Keratinocyte (primary cell): ENCODE measurements around the gene DCLK1. TPM values are rescaled to one million over a fixed set of nuclear protein-coding genes. Genes with fewer than 3 reads are reported as not detected.

ENCODE experiments used
- DNase-seq: peaks from one replicate; pipeline ENCODE4 v3.0.0-alpha.2; 2011; ENCODE audit warnings: low read depth, missing footprints, low spot score
- FAIRE-seq: peaks from 2 replicates; lab custom pipeline; 2011; peaks lifted over from hg19 to GRCh38; lab: Jason Lieb, UNC
- H2AFZ ChIP-seq: 2 replicates; pipeline ENCODE4 v1.6.0; 2012; ENCODE audit warnings: low read length, control low read depth, inconsistent platforms; ENCODE audit not compliant: control insufficient read depth
- H3K27ac ChIP-seq: 2 replicates; pipeline ENCODE4 v1.5.1; 2011; ENCODE audit warnings: low read length; ENCODE audit not compliant: control insufficient read depth, insufficient read depth
- H3K27me3 ChIP-seq: 3 replicates; pipeline ENCODE4 v1.6.0; 2011; ENCODE audit warnings: low read length; ENCODE audit not compliant: control insufficient read depth, insufficient read depth; ENCODE audit errors: extremely low read depth
- H3K36me3 ChIP-seq, 2 experiments: 2 replicates in 1 of 2; 3 replicates in 1 of 2; pipeline ENCODE4 v1.5.1; 2011; ENCODE audit warnings: low read length in 2 of 2, mild to moderate bottlenecking in 1 of 2; ENCODE audit not compliant: control insufficient read depth in 2 of 2, insufficient read depth in 2 of 2; ENCODE audit errors: extremely low read depth in 1 of 2
- H3K4me1 ChIP-seq: 3 replicates; pipeline ENCODE4 v1.5.1; 2011; ENCODE audit warnings: low read length; ENCODE audit not compliant: control insufficient read depth, insufficient read depth; ENCODE audit errors: extremely low read depth
- H3K4me2 ChIP-seq: 3 replicates; pipeline ENCODE4 v1.6.0; 2011; ENCODE audit warnings: low read depth, low read length; ENCODE audit not compliant: control insufficient read depth, insufficient read depth; ENCODE audit errors: extremely low read depth
- H3K4me3 ChIP-seq, 3 experiments: fragments of 200-600 bp in 1 of 3; sonication (generic) in 1 of 3; 2 replicates in 2 of 3; 3 replicates in 1 of 3; pipeline ENCODE4 v1.5.1; 2011 to 2016; ENCODE audit warnings: low read length in 3 of 3, mild to moderate bottlenecking in 3 of 3, control low read depth in 2 of 3, inconsistent platforms in 1 of 3, low read depth in 1 of 3, mixed read lengths in 1 of 3, mixed run types in 1 of 3, moderate library complexity in 1 of 3; ENCODE audit not compliant: control insufficient read depth in 2 of 3, insufficient read depth in 2 of 3; ENCODE audit errors: extremely low read depth in 1 of 3
- H3K79me2 ChIP-seq: 2 replicates; pipeline ENCODE4 v1.6.0; 2012; ENCODE audit warnings: low read length; ENCODE audit not compliant: control insufficient read depth, insufficient read depth
- H3K9ac ChIP-seq: 3 replicates; pipeline ENCODE4 v1.6.0; 2011; ENCODE audit warnings: low read length; ENCODE audit not compliant: control insufficient read depth, insufficient read depth; ENCODE audit errors: extremely low read depth
- H3K9me1 ChIP-seq: 3 replicates; pipeline ENCODE4 v1.6.0; 2011; ENCODE audit warnings: low read length; ENCODE audit not compliant: control insufficient read depth, insufficient read depth; ENCODE audit errors: extremely low read depth
- H3K9me3 ChIP-seq: 2 replicates; pipeline ENCODE4 v1.5.1; 2012; ENCODE audit warnings: low read depth, low read length; ENCODE audit not compliant: control insufficient read depth
- H4K20me1 ChIP-seq: 3 replicates; pipeline ENCODE4 v1.6.0; 2011; ENCODE audit warnings: low read length; ENCODE audit not compliant: control insufficient read depth, insufficient read depth; ENCODE audit errors: extremely low read depth
- EZH2 ChIP-seq: IDR thresholded peaks from one replicate; pipeline ENCODE4 v1.6.1; 2012; ENCODE audit warnings: inconsistent platforms, mild to moderate bottlenecking, low read length, moderate library complexity
- dilution Hi-C: fragments of 300-500 bp; cut with MboI; formaldehyde crosslinking; loops from one replicate; pipeline ENCODE4 v1.7.0; 2020; ENCODE audit warnings: low sequenced_read_pairs; ENCODE audit not compliant: extremely low pct_ligation_motif_present
- polyA plus RNA-seq, 5 experiments: library from polyadenylated mRNA; depleted of rRNA in 3 of 5; stranded (reverse) in 3 of 5; stranded (forward) in 1 of 5; unstranded in 1 of 5; fragments of >200 nt; gene quantifications; 1 replicate in 1 of 5; 2 replicates in 3 of 5; 3 replicates in 1 of 5; pipeline versions ENCODE4 v1.2.1 to v1.2.3, GENCODE V29; 2011 to 2012; ENCODE audit warnings: missing spikeins in 2 of 5, low read depth in 1 of 5, low replicate concordance in 1 of 5
- TF ChIP-seq, protein P1 (sequence below), 3 experiments: IDR thresholded peaks in 1 of 3; conservative IDR thresholded peaks in 1 of 3; optimal IDR thresholded peaks in 1 of 3; 2 replicates in 2 of 3; 3 replicates in 1 of 3; pipeline versions ENCODE3 to v1.5.1; 2011; ENCODE audit warnings: low read length in 3 of 3, mild to moderate bottlenecking in 3 of 3, moderate library complexity in 2 of 3, control low read depth in 1 of 3, inconsistent platforms in 1 of 3; ENCODE audit not compliant: insufficient read depth in 2 of 3; ENCODE audit errors: extremely low read depth in 1 of 3

The DCLK1 gene
- polyA plus RNA-seq, 1 donor (not counting 4 experiments of a cell fraction or from before 2014, with no cell fraction given): 0.04 TPM

DNA sequence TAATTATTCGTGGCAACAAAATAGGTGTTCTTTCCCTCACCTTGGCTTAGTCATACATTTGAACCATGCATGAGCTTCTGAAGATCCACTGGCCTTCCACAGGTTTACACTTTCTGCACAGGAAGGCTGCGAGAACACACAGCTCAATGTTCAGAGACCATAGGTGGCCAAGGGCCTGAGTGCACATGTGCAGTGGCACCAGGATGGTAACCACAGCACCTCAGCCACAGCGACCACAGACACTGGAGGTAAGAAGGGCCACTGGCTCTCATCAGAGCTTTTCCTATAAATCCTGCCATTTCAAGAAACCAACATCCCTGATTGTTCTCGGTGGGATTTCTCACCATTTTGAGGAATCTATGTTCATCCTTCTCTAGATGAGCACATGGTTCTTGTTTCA, 1.6 kb downstream of the DCLK1 start:
- Histone ChIP-seq H3K4me1 (no peaks in the 10 kb centered on the region), H3K79me2 (no peaks in the 10 kb centered on the region), H3K36me3 (no peaks in the 10 kb centered on the region), H3K9me3 (no peaks in the 10 kb centered on the region), H3K4me2 (no peak overlapping the region), H3K4me3 (no peak overlapping the region), H3K27me3 (peaks cover 31% of the 10 kb centered on the region), H3K9ac (no peak overlapping the region), H3K27ac (no peak overlapping the region), H4K20me1 (no peaks in the 10 kb centered on the region), H2AFZ (no peak overlapping the region), H3K9me1 (no peaks in the 10 kb centered on the region)
- no peak for DNase-seq
- TF ChIP-seq, protein P1, sequence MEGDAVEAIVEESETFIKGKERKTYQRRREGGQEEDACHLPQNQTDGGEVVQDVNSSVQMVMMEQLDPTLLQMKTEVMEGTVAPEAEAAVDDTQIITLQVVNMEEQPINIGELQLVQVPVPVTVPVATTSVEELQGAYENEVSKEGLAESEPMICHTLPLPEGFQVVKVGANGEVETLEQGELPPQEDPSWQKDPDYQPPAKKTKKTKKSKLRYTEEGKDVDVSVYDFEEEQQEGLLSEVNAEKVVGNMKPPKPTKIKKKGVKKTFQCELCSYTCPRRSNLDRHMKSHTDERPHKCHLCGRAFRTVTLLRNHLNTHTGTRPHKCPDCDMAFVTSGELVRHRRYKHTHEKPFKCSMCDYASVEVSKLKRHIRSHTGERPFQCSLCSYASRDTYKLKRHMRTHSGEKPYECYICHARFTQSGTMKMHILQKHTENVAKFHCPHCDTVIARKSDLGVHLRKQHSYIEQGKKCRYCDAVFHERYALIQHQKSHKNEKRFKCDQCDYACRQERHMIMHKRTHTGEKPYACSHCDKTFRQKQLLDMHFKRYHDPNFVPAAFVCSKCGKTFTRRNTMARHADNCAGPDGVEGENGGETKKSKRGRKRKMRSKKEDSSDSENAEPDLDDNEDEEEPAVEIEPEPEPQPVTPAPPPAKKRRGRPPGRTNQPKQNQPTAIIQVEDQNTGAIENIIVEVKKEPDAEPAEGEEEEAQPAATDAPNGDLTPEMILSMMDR (optimal IDR thresholded peaks at IDR 0.05 in 1 of 3, IDR thresholded peaks at IDR 0.05 in 1 of 3, conservative IDR thresholded peaks at IDR 0.05 in 1 of 3; ENCODE audit: extremely low read depth in 1 of 3, insufficient read depth in 2 of 3, low read length in 3 of 3): no peak
- dilution Hi-C loops: no loop called here
- FAIRE-seq: no peak

DNA sequence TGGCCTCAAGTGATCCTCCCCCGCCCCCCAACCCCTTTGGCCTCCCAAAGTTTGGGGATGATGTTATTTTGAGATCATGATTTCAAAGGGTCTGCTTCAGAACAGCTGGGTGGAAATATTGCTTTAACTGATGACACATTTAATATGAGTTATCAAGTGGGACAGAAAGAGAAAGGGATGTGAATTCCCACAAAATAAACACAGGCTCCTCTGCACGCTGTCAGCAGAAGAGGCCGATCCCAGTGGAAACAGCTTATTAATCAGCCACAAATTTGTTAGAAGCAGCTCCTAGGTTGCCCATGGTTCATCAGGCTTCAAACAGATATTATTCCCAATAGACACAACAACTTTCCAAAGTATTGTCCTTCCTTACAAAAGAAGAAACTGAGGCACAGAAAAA, 4.7 kb downstream of the DCLK1 start:
- TF ChIP-seq, protein P1 (optimal IDR thresholded peaks at IDR 0.05 in 1 of 3, IDR thresholded peaks at IDR 0.05 in 1 of 3, conservative IDR thresholded peaks at IDR 0.05 in 1 of 3; ENCODE audit: extremely low read depth in 1 of 3, insufficient read depth in 2 of 3, low read length in 3 of 3): no peak
- no peak for TF ChIP-seq EZH2
- H3K4me2 ChIP-seq: no peak overlapping the region
- DNase-seq: no peak
- H3K79me2 ChIP-seq: no peaks in the 10 kb centered on the region
- FAIRE-seq: no peak
- H3K36me3 ChIP-seq: no peaks in the 10 kb centered on the region
- H3K27me3 ChIP-seq: peaks cover 23% of the 10 kb centered on the region
- H3K4me3 ChIP-seq: no peak overlapping the region
- H3K9me3 ChIP-seq: no peaks in the 10 kb centered on the region
- H3K27ac ChIP-seq: no peak overlapping the region
- no peaks in the 10 kb centered on the region for H3K9me1 ChIP-seq
- dilution Hi-C loops: no loop called here
- H3K9ac ChIP-seq: no peak overlapping the region
- H4K20me1 ChIP-seq: no peaks in the 10 kb centered on the region
- no peaks in the 10 kb centered on the region for H3K4me1 ChIP-seq
- no peak overlapping the region for H2AFZ ChIP-seq
